HepG2 (cell line): Measurements from ENCODE around the gene SORBS2. TPM values are rescaled to one million over a fixed set of nuclear protein-coding genes. Genes with fewer than 3 reads are reported as not detected.

Experiments
- ATM ChIP-seq: fragments of 450-650 bp; IDR thresholded peaks from 2 replicates; pipeline ENCODE4 v1.7.1; 2017; ENCODE audit warnings: mild to moderate bottlenecking, borderline replicate concordance
- ERF ChIP-seq: IDR thresholded peaks from 2 replicates; pipeline ENCODE4 v1.6.1; 2018; ENCODE audit warnings: missing biosample characterization, missing genetic modification reagents
- ETV5 ChIP-seq: IDR thresholded peaks from 2 replicates; pipeline ENCODE4 v1.6.1; 2018; ENCODE audit warnings: missing biosample characterization, missing genetic modification reagents, inconsistent platforms, borderline replicate concordance
- FOXJ3 ChIP-seq: sonication (generic); formaldehyde crosslinking; IDR thresholded peaks from 2 replicates; pipeline ENCODE4 v1.4.0; 2020; ENCODE audit warnings: missing genetic modification reagents, mild to moderate bottlenecking, borderline replicate concordance
- HMG20B ChIP-seq: conservative IDR thresholded peaks from 2 replicates; pipeline ENCODE4 v1.6.1; 2016; ENCODE audit warnings: missing genetic modification reagents, missing compliant biosample characterization
- HOXA5 ChIP-seq: sonication (generic); formaldehyde crosslinking; IDR thresholded peaks from 2 replicates; pipeline ENCODE4 v1.4.0; 2020; ENCODE audit warnings: missing genetic modification reagents
- JUN ChIP-seq: sonication (generic); formaldehyde crosslinking; IDR thresholded peaks from 2 replicates; pipeline ENCODE4 v1.4.0; 2020; ENCODE audit warnings: mild to moderate bottlenecking, missing genetic modification reagents
- MEF2D ChIP-seq: sonication (generic); formaldehyde crosslinking; IDR thresholded peaks from 2 replicates; pipeline ENCODE4 v1.5.1; 2020; ENCODE audit warnings: mild to moderate bottlenecking, missing genetic modification reagents
- MIER3 ChIP-seq: IDR thresholded peaks from 2 replicates; pipeline ENCODE4 v1.6.1; 2016; ENCODE audit warnings: missing compliant biosample characterization, borderline replicate concordance
- MIXL1 ChIP-seq: IDR thresholded peaks from 2 replicates; pipeline ENCODE4 v1.6.1; 2016
- NFIC ChIP-seq: IDR thresholded peaks from 2 replicates; pipeline ENCODE4 v1.6.1; 2012; ENCODE audit warnings: mild to moderate bottlenecking, low read length, inconsistent platforms
- NR2F6 ChIP-seq, 2 experiments: IDR thresholded peaks; 2 replicates each; pipeline ENCODE4 v1.6.1; 2016; ENCODE audit warnings: antibody characterized with exemption in 1 of 2, mild to moderate bottlenecking in 1 of 2
- RFX3 ChIP-seq: IDR thresholded peaks from 2 replicates; pipeline ENCODE4 v1.6.1; 2016; ENCODE audit warnings: missing biosample characterization, missing genetic modification reagents
- XRCC5 ChIP-seq: fragments of 200-400 bp; formaldehyde crosslinking; optimal IDR thresholded peaks from 2 replicates; pipeline ENCODE3; 2017; ENCODE audit warnings: mild to moderate bottlenecking, low read length
- ZBTB42 ChIP-seq: sonication (generic); formaldehyde crosslinking; IDR thresholded peaks from 2 replicates; pipeline ENCODE4 v1.5.0; 2020; ENCODE audit warnings: mild to moderate bottlenecking, missing genetic modification reagents
- ZNF121 ChIP-seq: sonication (generic); formaldehyde crosslinking; IDR thresholded peaks from 2 replicates; pipeline ENCODE4 v1.5.0; 2020; ENCODE audit warnings: mild to moderate bottlenecking, missing genetic modification reagents
- ZNF878 ChIP-seq: sonication (generic); formaldehyde crosslinking; IDR thresholded peaks from 2 replicates; pipeline ENCODE4 v1.8.1; 2023; ENCODE audit warnings: mild to moderate bottlenecking, missing genetic modification reagents, moderate library complexity
- polyA plus RNA-seq, 8 experiments: library from polyadenylated mRNA; depleted of rRNA in 3 of 8; stranded (reverse) in 7 of 8; unstranded in 1 of 8; fragments of >200 nt; fragmentation: Illumina TruSeq in 4 of 8; extraction: Trizol in 4 of 8; gene quantifications; 2 replicates each; pipeline versions ENCODE4 v1.2.1 to v1.2.3, GENCODE V29; 2011 to 2016; ENCODE audit warnings: low read depth in 4 of 8, missing spikeins in 1 of 8, mixed read lengths in 1 of 8; ENCODE audit not compliant: insufficient read depth in 1 of 8
- total RNA-seq, 5 experiments: library from RNA; depleted of rRNA; stranded (reverse); fragments of >200 nt; fragmentation: Illumina TruSeq; extraction: Trizol; gene quantifications; 2 replicates each; pipeline ENCODE4 v1.2.3, GENCODE V29; 2016; ENCODE audit warnings: low read depth in 1 of 5
- TF ChIP-seq, protein P1 (sequence below), 2 experiments: sonication (generic) in 1 of 2; formaldehyde crosslinking in 1 of 2; IDR thresholded peaks; 2 replicates each; pipeline versions ENCODE4 v1.4.0 to v1.6.1; 2016 to 2020; ENCODE audit warnings: borderline replicate concordance in 1 of 2, low read depth in 1 of 2, mild to moderate bottlenecking in 1 of 2, missing genetic modification reagents in 1 of 2
- TF ChIP-seq, protein P2 (sequence below): sonication (generic); formaldehyde crosslinking; IDR thresholded peaks from 2 replicates; pipeline ENCODE4 v1.4.0; 2020; ENCODE audit warnings: low read depth, missing genetic modification reagents
- TF ChIP-seq, protein P3 (sequence below), 2 experiments: fragments of 450-650 bp in 1 of 2; sonication (generic) in 1 of 2; formaldehyde crosslinking; IDR thresholded peaks; 2 replicates each; pipeline versions ENCODE4 v1.5.0 to v1.8.0; 2020 to 2022; ENCODE audit warnings: mild to moderate bottlenecking in 1 of 2, missing genetic modification reagents in 1 of 2
- TF ChIP-seq, protein P4 (sequence below): IDR thresholded peaks from 2 replicates; pipeline ENCODE4 v1.6.1; 2012; ENCODE audit warnings: low read depth, low read length, improper control_type of control experiment

SORBS2 gene
- total and polyA plus RNA-seq, 2 of the 13 experiments (the other 11 are each of a cell fraction or from before 2014, with no cell fraction given): 25.0 to 80.5 TPM

DNA sequence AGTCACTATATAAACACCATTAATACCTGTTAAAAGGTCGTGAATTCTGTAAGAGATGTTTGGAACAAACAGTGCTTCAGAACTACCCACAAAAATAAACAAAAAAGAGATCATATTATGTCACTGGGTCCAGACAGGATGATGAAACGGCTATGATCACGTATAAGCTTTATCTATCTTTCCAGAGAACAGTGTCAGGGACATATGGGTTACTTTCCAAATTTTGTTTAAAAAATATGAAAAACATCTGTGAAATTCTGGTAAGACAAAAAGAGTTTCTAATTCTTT is 90.0 kb downstream of the SORBS2 start (continued):
- TF ChIP-seq, protein P1, sequence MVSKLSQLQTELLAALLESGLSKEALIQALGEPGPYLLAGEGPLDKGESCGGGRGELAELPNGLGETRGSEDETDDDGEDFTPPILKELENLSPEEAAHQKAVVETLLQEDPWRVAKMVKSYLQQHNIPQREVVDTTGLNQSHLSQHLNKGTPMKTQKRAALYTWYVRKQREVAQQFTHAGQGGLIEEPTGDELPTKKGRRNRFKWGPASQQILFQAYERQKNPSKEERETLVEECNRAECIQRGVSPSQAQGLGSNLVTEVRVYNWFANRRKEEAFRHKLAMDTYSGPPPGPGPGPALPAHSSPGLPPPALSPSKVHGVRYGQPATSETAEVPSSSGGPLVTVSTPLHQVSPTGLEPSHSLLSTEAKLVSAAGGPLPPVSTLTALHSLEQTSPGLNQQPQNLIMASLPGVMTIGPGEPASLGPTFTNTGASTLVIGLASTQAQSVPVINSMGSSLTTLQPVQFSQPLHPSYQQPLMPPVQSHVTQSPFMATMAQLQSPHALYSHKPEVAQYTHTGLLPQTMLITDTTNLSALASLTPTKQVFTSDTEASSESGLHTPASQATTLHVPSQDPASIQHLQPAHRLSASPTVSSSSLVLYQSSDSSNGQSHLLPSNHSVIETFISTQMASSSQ (IDR thresholded peaks at IDR 0.05; ENCODE audit: low read depth): 0 out of 2 replicates have a peak, but pooled peaks have one; percentile 46
- TF ChIP-seq, protein P1 (CRISPR knock-in tag; IDR thresholded peaks at IDR 0.05; ENCODE audit: borderline replicate concordance): no peak; the same call in 1 of the 2 replicates
- TF ChIP-seq XRCC5: no peak
- TF ChIP-seq NR2F6 (IDR thresholded peaks at IDR 0.05): peak; percentile 75
- peak; percentile 75; the same call in 1 of the 2 replicates for TF ChIP-seq NR2F6 (CRISPR knock-in tag; IDR thresholded peaks at IDR 0.05)
- peak; percentile 67; the same call in 1 of the 2 replicates for TF ChIP-seq MIXL1 (CRISPR knock-in tag)
- no peak for TF ChIP-seq HMG20B (CRISPR knock-in tag)
- TF ChIP-seq ETV5 (CRISPR knock-in tag): no peak
- no peak for TF ChIP-seq HOXA5 (CRISPR knock-in tag)
- TF ChIP-seq, protein P2, sequence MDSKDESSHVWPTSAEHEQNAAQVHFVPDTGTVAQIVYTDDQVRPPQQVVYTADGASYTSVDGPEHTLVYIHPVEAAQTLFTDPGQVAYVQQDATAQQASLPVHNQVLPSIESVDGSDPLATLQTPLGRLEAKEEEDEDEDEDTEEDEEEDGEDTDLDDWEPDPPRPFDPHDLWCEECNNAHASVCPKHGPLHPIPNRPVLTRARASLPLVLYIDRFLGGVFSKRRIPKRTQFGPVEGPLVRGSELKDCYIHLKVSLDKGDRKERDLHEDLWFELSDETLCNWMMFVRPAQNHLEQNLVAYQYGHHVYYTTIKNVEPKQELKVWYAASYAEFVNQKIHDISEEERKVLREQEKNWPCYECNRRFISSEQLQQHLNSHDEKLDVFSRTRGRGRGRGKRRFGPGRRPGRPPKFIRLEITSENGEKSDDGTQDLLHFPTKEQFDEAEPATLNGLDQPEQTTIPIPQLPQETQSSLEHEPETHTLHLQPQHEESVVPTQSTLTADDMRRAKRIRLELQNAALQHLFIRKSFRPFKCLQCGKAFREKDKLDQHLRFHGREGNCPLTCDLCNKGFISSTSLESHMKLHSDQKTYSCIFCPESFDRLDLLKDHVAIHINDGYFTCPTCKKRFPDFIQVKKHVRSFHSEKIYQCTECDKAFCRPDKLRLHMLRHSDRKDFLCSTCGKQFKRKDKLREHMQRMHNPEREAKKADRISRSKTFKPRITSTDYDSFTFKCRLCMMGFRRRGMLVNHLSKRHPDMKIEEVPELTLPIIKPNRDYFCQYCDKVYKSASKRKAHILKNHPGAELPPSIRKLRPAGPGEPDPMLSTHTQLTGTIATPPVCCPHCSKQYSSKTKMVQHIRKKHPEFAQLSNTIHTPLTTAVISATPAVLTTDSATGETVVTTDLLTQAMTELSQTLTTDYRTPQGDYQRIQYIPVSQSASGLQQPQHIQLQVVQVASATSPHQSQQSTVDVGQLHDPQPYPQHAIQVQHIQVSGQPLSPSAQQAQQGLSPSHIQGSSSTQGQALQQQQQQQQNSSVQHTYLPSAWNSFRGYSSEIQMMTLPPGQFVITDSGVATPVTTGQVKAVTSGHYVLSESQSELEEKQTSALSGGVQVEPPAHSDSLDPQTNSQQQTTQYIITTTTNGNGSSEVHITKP (CRISPR knock-in tag): no peak
- TF ChIP-seq, protein P3, sequence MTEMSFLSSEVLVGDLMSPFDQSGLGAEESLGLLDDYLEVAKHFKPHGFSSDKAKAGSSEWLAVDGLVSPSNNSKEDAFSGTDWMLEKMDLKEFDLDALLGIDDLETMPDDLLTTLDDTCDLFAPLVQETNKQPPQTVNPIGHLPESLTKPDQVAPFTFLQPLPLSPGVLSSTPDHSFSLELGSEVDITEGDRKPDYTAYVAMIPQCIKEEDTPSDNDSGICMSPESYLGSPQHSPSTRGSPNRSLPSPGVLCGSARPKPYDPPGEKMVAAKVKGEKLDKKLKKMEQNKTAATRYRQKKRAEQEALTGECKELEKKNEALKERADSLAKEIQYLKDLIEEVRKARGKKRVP (CRISPR knock-in tag; IDR thresholded peaks at IDR 0.05): peak in 1 of 2 experiments; percentile 97; a peak in 2 of 4 replicates
- TF ChIP-seq, protein P4, sequence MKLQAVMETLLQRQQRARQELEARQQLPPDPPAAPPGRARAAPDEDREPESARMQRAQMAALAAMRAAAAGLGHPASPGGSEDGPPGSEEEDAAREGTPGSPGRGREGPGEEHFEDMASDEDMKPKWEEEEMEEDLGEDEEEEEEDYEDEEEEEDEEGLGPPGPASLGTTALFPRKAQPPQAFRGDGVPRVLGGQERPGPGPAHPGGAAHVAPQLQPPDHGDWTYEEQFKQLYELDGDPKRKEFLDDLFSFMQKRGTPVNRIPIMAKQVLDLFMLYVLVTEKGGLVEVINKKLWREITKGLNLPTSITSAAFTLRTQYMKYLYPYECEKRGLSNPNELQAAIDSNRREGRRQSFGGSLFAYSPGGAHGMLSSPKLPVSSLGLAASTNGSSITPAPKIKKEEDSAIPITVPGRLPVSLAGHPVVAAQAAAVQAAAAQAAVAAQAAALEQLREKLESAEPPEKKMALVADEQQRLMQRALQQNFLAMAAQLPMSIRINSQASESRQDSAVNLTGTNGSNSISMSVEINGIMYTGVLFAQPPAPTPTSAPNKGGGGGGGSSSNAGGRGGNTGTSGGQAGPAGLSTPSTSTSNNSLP: peak; percentile 45; the same call in 1 of the 2 replicates
- TF ChIP-seq JUN (CRISPR knock-in tag): no peak
- 0 out of 2 replicates have a peak, but pooled peaks have one; percentile 36 for TF ChIP-seq ZNF878 (CRISPR knock-in tag)
- TF ChIP-seq ATM: peak; percentile 26; the same call in 1 of the 2 replicates
- no peak for TF ChIP-seq ZBTB42 (CRISPR knock-in tag)
- peak; percentile 90 for TF ChIP-seq NFIC
- no peak for TF ChIP-seq ZNF121
- peak; percentile 34; the same call in 1 of the 2 replicates for TF ChIP-seq MIER3 (CRISPR knock-in tag)
- TF ChIP-seq FOXJ3 (CRISPR knock-in tag): peak; percentile 84; the same call in 1 of the 2 replicates
- no peak for TF ChIP-seq RFX3 (CRISPR knock-in tag)
- 0 out of 2 replicates have a peak, but pooled peaks have one; percentile 37 for TF ChIP-seq MEF2D (CRISPR knock-in tag)
- peak; percentile 67; the same call in 1 of the 2 replicates for TF ChIP-seq ERF (CRISPR knock-in tag)
